GM18505 (cell line): Measurements from ENCODE around the gene PLK2.

Experiments used
- ATAC-seq: cut with Tn5 transposase; IDR thresholded peaks from one replicate; pipeline ENCODE4 v1.9.1; 2021; ENCODE audit not compliant: unreplicated experiment
- POLR2A ChIP-seq: IDR thresholded peaks from 4 replicates; pipeline ENCODE4 v1.6.1; 2011; ENCODE audit warnings: borderline replicate concordance; ENCODE audit not compliant: insufficient read depth, insufficient read length; ENCODE audit errors: extremely low read depth

PLK2 gene

GRCh38 chr5:58460732-58461286 is 923 bp upstream of the PLK2 start:
- ATAC-seq, result peak; percentile 78

GRCh38 chr5:58459146-58460001 is 512 bp downstream of the PLK2 start:
- TF ChIP-seq POLR2A, result no peak
- ATAC-seq, result peak; percentile 3

More at GRCh38 chr5:58460732-58461286, 923 bp upstream of the PLK2 start:
- TF ChIP-seq POLR2A, result no peak

DNA sequence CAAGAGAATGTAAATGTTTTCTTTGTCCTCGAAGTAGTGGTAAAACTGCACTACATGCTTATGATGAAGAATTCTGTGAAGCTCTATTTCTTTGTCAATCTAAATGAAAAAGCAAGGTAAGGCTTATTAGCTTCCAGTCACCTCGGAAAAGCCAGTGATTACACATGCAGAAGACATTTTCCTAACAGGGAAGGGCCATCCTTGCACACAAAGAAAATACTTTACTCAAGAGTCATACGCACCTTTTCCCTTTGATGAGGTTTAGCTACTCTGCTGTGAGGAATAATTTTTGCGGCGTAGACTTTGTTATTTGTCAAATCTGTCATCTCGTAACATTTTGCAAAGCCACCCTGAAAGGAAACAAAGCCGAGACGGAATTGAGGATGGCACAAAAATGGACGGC is 1.1 kb downstream of the PLK2 start:
- no peak for TF ChIP-seq POLR2A
- ATAC-seq, result no peak

- TF ChIP-seq POLR2A, result no peak
- no peak for ATAC-seq
Measured at GRCh38 chr5:58458141-58458742, 1.6 kb downstream of the PLK2 start.

- no peak for ATAC-seq
- TF ChIP-seq POLR2A, result no peak
Measured at GRCh38 chr5:58457050-58457449, 2.8 kb downstream of the PLK2 start.

- TF ChIP-seq POLR2A, result no peak
- ATAC-seq, result no peak
Measured at GRCh38 chr5:58456486-58456885, 3.4 kb downstream of the PLK2 start.

GRCh38 chr5:58456026-58456425 is 3.9 kb downstream of the PLK2 start:
- ATAC-seq, result no peak
- no peak for TF ChIP-seq POLR2A

GRCh38 chr5:58455480-58455879 is 4.4 kb downstream of the PLK2 start:
- ATAC-seq, result no peak
- no peak for TF ChIP-seq POLR2A

DNA sequence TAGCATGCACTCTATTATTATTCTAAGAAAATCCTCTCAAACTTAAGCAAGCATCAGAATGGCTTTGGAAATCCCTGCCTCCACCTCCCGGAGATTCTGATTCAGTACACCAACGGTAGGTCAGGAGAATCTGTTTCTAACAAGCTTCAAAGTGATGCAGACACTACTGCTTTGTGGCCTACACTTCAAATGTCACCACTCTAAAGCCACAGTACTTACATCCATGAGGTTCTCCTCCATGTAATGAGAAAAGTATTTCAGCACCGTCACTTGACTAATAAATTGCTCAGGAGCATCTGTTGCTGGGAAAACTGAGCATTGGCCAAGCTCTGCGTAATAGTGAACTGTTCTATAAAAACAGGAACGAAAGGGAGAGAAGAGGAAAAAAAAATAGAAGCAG is 4.8 kb downstream of the PLK2 start:
- ATAC-seq, result no peak
- TF ChIP-seq POLR2A, result no peak

DNA sequence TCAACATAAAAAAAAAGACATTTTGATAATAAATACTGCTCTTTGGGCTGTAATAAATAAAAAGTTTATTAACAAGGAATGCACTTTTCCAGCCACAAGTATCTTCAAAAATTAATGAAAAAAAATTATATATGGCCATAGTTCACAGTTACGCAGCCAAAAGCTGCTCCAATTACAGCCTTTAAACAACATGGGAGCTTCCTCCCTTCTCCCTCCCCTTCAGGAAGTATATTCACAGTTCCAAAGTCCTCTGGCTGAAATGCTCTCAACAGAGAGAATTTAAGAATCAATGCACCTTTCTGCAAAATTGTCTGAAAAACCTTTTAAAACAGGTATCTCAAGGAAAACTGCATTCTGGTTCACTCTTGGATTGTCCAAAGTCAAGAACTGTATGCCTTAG is 5.9 kb downstream of the PLK2 start:
- ATAC-seq, result no peak
- TF ChIP-seq POLR2A, result no peak

- TF ChIP-seq POLR2A, result no peak
- ATAC-seq, result no peak
Measured at GRCh38 chr5:58453306-58453705, 6.6 kb downstream of the PLK2 start.

DNA sequence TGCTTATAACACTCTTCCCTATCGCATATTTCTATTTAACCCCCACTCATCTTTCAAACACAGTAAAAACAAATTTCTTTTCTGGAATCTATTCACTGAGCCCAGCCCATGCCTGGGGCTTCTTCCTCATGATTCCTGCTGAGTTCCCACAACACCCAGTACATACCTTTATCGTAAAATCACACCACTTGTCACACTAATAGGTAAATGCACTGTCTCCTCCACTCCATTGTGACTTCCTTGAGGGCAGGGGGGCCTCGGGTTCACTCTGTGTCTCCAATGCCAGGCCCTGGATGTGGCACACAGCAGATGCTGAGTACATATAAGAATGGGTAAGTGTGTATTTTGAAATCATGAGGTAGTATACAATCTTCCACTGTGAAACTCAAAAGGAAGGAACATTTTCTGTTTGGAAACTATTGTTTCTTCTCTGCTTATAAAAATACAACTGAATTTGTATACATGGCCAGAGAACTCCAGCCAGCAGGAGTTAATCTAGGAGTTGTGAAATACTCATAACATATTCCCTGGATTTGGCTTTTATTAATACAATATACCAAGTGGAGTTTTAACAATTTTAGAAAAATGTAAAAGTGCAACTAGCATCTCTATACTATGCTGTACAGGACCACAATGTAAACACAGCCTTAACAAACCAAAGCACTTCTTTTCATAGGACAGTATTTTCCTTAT is 7.2 kb downstream of the PLK2 start:
- no peak for TF ChIP-seq POLR2A
- ATAC-seq, result no peak
